WTC11 (cell line): ENCODE measurements around the gene DSG2. TPM values are rescaled to one million over a fixed set of nuclear protein-coding genes. Genes with fewer than 3 reads are reported as not detected.

ENCODE experiments used
- ATAC-seq: fragments of 200-7000 bp; cut with Tn5 transposase; 2 replicates; pipeline ENCODE4 v1.10.0; 2021; ENCODE audit warnings: mild to moderate bottlenecking, moderate library complexity
- Bru-seq: library from RNA; stranded (reverse); fragments of 400-500 nt; gene quantifications from one replicate; lab custom pipeline; 2021; lab: Mats Ljungman, UMichigan
- CTCF ChIA-PET: fragments of 300-600 bp; sonication (Branson Sonifier 250); formaldehyde crosslinking; loops from one replicate; lab custom pipeline; 2021; ENCODE audit warnings: antibody characterized with exemption; lab: Charles Lee
- POLR2A ChIA-PET: fragments of 350-600 bp; sonication (Branson Sonifier 250); formaldehyde crosslinking; loops from one replicate; lab custom pipeline; 2021; ENCODE audit warnings: antibody characterized with exemption; lab: Charles Lee
- DNase-seq: peaks from one replicate; pipeline ENCODE4 v3.0.0; 2021; ENCODE audit warnings: low spot score
- H3K27ac Mint-ChIP-seq: 2 replicates; pipeline ENCODE4 v1.8.0; 2021; ENCODE audit warnings: mixed read lengths
- H3K27me3 Mint-ChIP-seq: 2 replicates; pipeline ENCODE4 v1.8.0; 2021; ENCODE audit warnings: low read depth, mild to moderate bottlenecking, moderate library complexity, mixed read lengths
- H3K36me3 Mint-ChIP-seq: 2 replicates; pipeline ENCODE4 v1.8.0; 2021; ENCODE audit warnings: mixed read lengths
- H3K4me1 Mint-ChIP-seq: 2 replicates; pipeline ENCODE4 v1.8.0; 2022; ENCODE audit warnings: mixed read lengths
- H3K4me3 Mint-ChIP-seq: 2 replicates; pipeline ENCODE4 v1.8.0; 2021; ENCODE audit warnings: mild to moderate bottlenecking, moderate library complexity, mixed read lengths
- H3K9me3 Mint-ChIP-seq: 2 replicates; pipeline ENCODE4 v1.8.0; 2021; ENCODE audit warnings: mixed read lengths
- ELF4 ChIP-seq: sonication (generic); formaldehyde crosslinking; IDR thresholded peaks from 2 replicates; pipeline ENCODE4 v1.8.1; 2022; ENCODE audit warnings: low read depth, mild to moderate bottlenecking, moderate library complexity, missing genetic modification reagents
- EMX1 ChIP-seq: fragments of 250-450 bp; sonication (Bioruptor Pico); IDR thresholded peaks from 2 replicates; pipeline ENCODE4 v1.8.0; 2021; ENCODE audit warnings: mild to moderate bottlenecking
- FOXJ3 ChIP-seq: sonication (generic); formaldehyde crosslinking; IDR thresholded peaks from 2 replicates; pipeline ENCODE4 v1.9.0; 2021; ENCODE audit warnings: missing genetic modification reagents, mild to moderate bottlenecking, borderline replicate concordance
- HMGA2 ChIP-seq: fragments of 250-450 bp; sonication (Bioruptor Pico); IDR thresholded peaks from 2 replicates; pipeline ENCODE4 v1.4.0; 2021; ENCODE audit warnings: mild to moderate bottlenecking, moderate library complexity
- JUN ChIP-seq: sonication (generic); formaldehyde crosslinking; IDR thresholded peaks from 2 replicates; pipeline ENCODE4 v1.8.0; 2023; ENCODE audit warnings: mild to moderate bottlenecking, missing genetic modification reagents
- MYBL2 ChIP-seq: sonication (generic); formaldehyde crosslinking; IDR thresholded peaks from 2 replicates; pipeline ENCODE4 v1.8.1; 2023; ENCODE audit warnings: mild to moderate bottlenecking, moderate library complexity, missing genetic modification reagents
- NFATC4 ChIP-seq: fragments of 250-450 bp; sonication (Bioruptor Pico); IDR thresholded peaks from 2 replicates; pipeline ENCODE4 v1.9.0; 2021; ENCODE audit warnings: mild to moderate bottlenecking
- NR3C1 ChIP-seq: sonication (generic); formaldehyde crosslinking; conservative IDR thresholded peaks from 2 replicates; pipeline ENCODE4 v1.8.1; 2023; ENCODE audit warnings: low read depth, mild to moderate bottlenecking, missing genetic modification reagents
- OVOL2 ChIP-seq: fragments of 250-450 bp; sonication (Bioruptor Pico); IDR thresholded peaks from 2 replicates; pipeline ENCODE4 v1.9.0; 2021; ENCODE audit warnings: mild to moderate bottlenecking, borderline replicate concordance
- RELA ChIP-seq: sonication (generic); formaldehyde crosslinking; IDR thresholded peaks from 2 replicates; pipeline ENCODE4 v1.8.1; 2022; ENCODE audit warnings: missing genetic modification reagents, mild to moderate bottlenecking, borderline replicate concordance
- SP1 ChIP-seq: sonication (generic); formaldehyde crosslinking; conservative IDR thresholded peaks from 2 replicates; pipeline ENCODE4 v1.8.1; 2022; ENCODE audit warnings: missing genetic modification reagents
- TP53 ChIP-seq: sonication (generic); formaldehyde crosslinking; IDR thresholded peaks from 2 replicates; pipeline ENCODE4 v1.8.1; 2023; ENCODE audit warnings: mild to moderate bottlenecking, missing genetic modification reagents
- ZBTB21 ChIP-seq: sonication (generic); formaldehyde crosslinking; IDR thresholded peaks from 2 replicates; pipeline ENCODE4 v1.8.1; 2023; ENCODE audit warnings: mild to moderate bottlenecking, missing genetic modification reagents, borderline replicate concordance
- ZNF138 ChIP-seq: sonication (generic); formaldehyde crosslinking; conservative IDR thresholded peaks from 2 replicates; pipeline ENCODE4 v1.8.1; 2022; ENCODE audit warnings: mild to moderate bottlenecking, moderate library complexity, missing genetic modification reagents
- ZNF232 ChIP-seq: sonication (generic); formaldehyde crosslinking; IDR thresholded peaks from 2 replicates; pipeline ENCODE4 v1.8.0; 2022; ENCODE audit warnings: mild to moderate bottlenecking, missing genetic modification reagents
- ZNF263 ChIP-seq: sonication (generic); formaldehyde crosslinking; IDR thresholded peaks from 2 replicates; pipeline ENCODE4 v1.8.1; 2022; ENCODE audit warnings: low read depth, mild to moderate bottlenecking, moderate library complexity, missing genetic modification reagents
- ZNF416 ChIP-seq: fragments of 250-450 bp; sonication (Bioruptor Pico); IDR thresholded peaks from 2 replicates; pipeline ENCODE4 v1.9.0; 2021; ENCODE audit warnings: mild to moderate bottlenecking, inconsistent platforms
- ZNF423 ChIP-seq: fragments of 250-450 bp; sonication (Bioruptor Pico); IDR thresholded peaks from 2 replicates; pipeline ENCODE4 v2.1.2; 2022; ENCODE audit warnings: mild to moderate bottlenecking, moderate library complexity
- long read RNA-seq, 3 experiments: library from RNA in 1 of 3; library from capped mRNA in 1 of 3; library from polyadenylated mRNA in 1 of 3; unstranded in 2 of 3; stranded (forward) in 1 of 3; transcript quantifications; one replicate each; pipeline ENCODE4 v2.0.0, GENCODE V29; 2021
- total RNA-seq: library from RNA; stranded (reverse); gene quantifications from 3 replicates; pipeline ENCODE4 v1.2.3, GENCODE V29; 2021
- TF ChIP-seq, protein P1 (sequence below): fragments of 250-450 bp; sonication (Bioruptor Pico); IDR thresholded peaks from 2 replicates; pipeline ENCODE4 v1.9.0; 2021; ENCODE audit warnings: mild to moderate bottlenecking
- TF ChIP-seq, protein P2 (sequence below): fragments of 250-450 bp; sonication (Bioruptor Pico); IDR thresholded peaks from 2 replicates; pipeline ENCODE4 v1.8.0; 2021; ENCODE audit warnings: mild to moderate bottlenecking
- TF ChIP-seq, protein P3 (sequence below): sonication (generic); formaldehyde crosslinking; conservative IDR thresholded peaks from 2 replicates; pipeline ENCODE4 v1.8.1; 2023; ENCODE audit warnings: mild to moderate bottlenecking, low read depth, missing genetic modification reagents, moderate library complexity
- TF ChIP-seq, protein P4 (sequence below): sonication (generic); formaldehyde crosslinking; IDR thresholded peaks from 2 replicates; pipeline ENCODE4 v1.8.0; 2022; ENCODE audit warnings: mild to moderate bottlenecking, missing genetic modification reagents
- TF ChIP-seq, protein P5 (sequence below): sonication (generic); formaldehyde crosslinking; IDR thresholded peaks from 2 replicates; pipeline ENCODE4 v1.8.1; 2022; ENCODE audit warnings: mild to moderate bottlenecking, moderate library complexity, missing genetic modification reagents
- TF ChIP-seq, protein P6 (sequence below): sonication (generic); formaldehyde crosslinking; IDR thresholded peaks from 2 replicates; pipeline ENCODE4 v1.8.1; 2023; ENCODE audit warnings: mild to moderate bottlenecking, missing genetic modification reagents, moderate library complexity
- TF ChIP-seq, protein P7 (sequence below): sonication (generic); formaldehyde crosslinking; IDR thresholded peaks from 2 replicates; pipeline ENCODE4 v1.8.1; 2023; ENCODE audit warnings: mild to moderate bottlenecking, moderate library complexity, missing genetic modification reagents

DSG2 gene
- total RNA-seq (113 to 117 TPM (median 113 TPM) in 3 replicates), Bru-seq, nascent RNA (percentile 95 among the genes with signal in this experiment)
- long read RNA-seq, experiment 1, full-length matches to known transcripts: 341 of 555 reads
- long read RNA-seq, experiment 1, partial matches to known transcripts: 111 of 555 reads
- long read RNA-seq, experiment 1, other reads (novel, unspliced or antisense): 103 of 555 reads
- long read RNA-seq, experiment 2, full-length matches to known transcripts: 36 of 204 reads
- long read RNA-seq, experiment 2, partial matches to known transcripts: 44 of 204 reads
- long read RNA-seq, experiment 2, other reads (novel, unspliced or antisense): 124 of 204 reads
- long read RNA-seq, experiment 3, full-length matches to known transcripts: 1 of 19 reads
- long read RNA-seq, experiment 3, partial matches to known transcripts: 1 of 19 reads
- long read RNA-seq, experiment 3, other reads (novel, unspliced or antisense): 17 of 19 reads

DNA sequence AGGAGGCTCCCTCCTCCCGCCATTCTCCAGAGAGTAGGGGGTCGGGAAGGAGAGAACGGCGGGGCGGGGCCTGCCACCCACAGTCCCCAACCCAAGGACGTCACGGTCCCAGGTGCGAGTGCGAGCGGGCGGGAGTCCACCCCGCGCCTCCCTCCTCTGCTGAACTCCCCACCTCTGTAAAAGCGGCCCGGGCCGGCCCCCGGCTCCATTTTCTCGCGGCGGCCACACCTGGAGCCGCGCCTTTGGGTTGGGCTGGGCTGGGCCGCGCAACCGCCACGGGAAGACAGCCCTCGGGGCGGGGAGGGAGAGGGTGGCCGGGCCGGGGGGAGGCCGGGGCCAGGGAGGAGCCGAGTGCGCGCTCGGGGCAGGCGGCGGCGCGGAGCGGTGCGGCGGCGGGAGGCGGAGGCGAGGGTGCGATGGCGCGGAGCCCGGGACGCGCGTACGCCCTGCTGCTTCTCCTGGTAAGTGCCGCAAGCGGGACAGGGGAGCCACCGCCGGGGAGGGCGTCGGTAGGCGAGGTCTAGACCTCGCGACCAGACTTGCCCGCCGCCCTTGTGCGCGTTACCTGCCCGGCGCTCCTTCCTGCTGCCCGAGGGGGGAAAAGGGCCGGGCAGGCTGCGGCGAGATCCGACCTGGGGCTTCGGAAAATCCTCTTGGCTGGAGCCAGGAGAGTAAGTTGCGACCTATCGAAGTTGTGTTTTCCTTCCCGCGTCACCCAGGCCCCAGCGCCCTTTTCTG is at the start of gene DSG2:
Gene DSG2, plus strand, starts transcription at position 342 of the 738 bp plus-strand sequence. Its CDS starts 75 bp downstream, at position 417.
- Mint-ChIP-seq H3K9me3 (no peaks in the 10 kb centered on the region), H3K4me1 (peaks cover 35% of the 10 kb centered on the region), H3K4me3 (peak within 1 kb of the TSS; percentile 95), H3K27ac (peak within 1 kb of the TSS; percentile 96), H3K36me3 (no peaks in the 10 kb centered on the region), H3K27me3 (peaks cover 10% of the 10 kb centered on the region)
- DNase-seq (peak; percentile 90), ATAC-seq (peak; percentile 92)
- POLR2A ChIA-PET: interaction anchor here (0.9 to 1.0 kb wide), 3 partner anchors 10 to 397 kb away, joined by 3 to 5 read pairs (median 3); no protein-coding TSS in a partner anchor
- CTCF ChIA-PET: interaction anchor here (1.0 to 1.6 kb wide), 2 partner anchors 15 to 479 kb away, joined by 4 read pairs; no protein-coding TSS in a partner anchor
- no peak for TF ChIP-seq TP53 (CRISPR knock-in tag)
- TF ChIP-seq ELF4: 0 out of 2 replicates have a peak, but pooled peaks have one; percentile 35
- TF ChIP-seq, protein P1, sequence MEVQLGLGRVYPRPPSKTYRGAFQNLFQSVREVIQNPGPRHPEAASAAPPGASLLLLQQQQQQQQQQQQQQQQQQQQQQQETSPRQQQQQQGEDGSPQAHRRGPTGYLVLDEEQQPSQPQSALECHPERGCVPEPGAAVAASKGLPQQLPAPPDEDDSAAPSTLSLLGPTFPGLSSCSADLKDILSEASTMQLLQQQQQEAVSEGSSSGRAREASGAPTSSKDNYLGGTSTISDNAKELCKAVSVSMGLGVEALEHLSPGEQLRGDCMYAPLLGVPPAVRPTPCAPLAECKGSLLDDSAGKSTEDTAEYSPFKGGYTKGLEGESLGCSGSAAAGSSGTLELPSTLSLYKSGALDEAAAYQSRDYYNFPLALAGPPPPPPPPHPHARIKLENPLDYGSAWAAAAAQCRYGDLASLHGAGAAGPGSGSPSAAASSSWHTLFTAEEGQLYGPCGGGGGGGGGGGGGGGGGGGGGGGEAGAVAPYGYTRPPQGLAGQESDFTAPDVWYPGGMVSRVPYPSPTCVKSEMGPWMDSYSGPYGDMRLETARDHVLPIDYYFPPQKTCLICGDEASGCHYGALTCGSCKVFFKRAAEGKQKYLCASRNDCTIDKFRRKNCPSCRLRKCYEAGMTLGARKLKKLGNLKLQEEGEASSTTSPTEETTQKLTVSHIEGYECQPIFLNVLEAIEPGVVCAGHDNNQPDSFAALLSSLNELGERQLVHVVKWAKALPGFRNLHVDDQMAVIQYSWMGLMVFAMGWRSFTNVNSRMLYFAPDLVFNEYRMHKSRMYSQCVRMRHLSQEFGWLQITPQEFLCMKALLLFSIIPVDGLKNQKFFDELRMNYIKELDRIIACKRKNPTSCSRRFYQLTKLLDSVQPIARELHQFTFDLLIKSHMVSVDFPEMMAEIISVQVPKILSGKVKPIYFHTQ: no peak
- no peak for TF ChIP-seq NR3C1 (CRISPR knock-in tag)
- TF ChIP-seq, protein P2, sequence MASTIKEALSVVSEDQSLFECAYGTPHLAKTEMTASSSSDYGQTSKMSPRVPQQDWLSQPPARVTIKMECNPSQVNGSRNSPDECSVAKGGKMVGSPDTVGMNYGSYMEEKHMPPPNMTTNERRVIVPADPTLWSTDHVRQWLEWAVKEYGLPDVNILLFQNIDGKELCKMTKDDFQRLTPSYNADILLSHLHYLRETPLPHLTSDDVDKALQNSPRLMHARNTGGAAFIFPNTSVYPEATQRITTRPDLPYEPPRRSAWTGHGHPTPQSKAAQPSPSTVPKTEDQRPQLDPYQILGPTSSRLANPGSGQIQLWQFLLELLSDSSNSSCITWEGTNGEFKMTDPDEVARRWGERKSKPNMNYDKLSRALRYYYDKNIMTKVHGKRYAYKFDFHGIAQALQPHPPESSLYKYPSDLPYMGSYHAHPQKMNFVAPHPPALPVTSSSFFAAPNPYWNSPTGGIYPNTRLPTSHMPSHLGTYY (CRISPR knock-in tag): no peak
- no peak for TF ChIP-seq ZNF138
- TF ChIP-seq ZBTB21 (CRISPR knock-in tag): no peak
- TF ChIP-seq ZNF232 (CRISPR knock-in tag): peak; percentile 72; the same call in 1 of the 2 replicates
- TF ChIP-seq EMX1: no peak
- TF ChIP-seq ZNF263 (CRISPR knock-in tag): peak; percentile 53; the same call in 1 of the 2 replicates
- no peak for TF ChIP-seq ZNF423
- TF ChIP-seq, protein P3, sequence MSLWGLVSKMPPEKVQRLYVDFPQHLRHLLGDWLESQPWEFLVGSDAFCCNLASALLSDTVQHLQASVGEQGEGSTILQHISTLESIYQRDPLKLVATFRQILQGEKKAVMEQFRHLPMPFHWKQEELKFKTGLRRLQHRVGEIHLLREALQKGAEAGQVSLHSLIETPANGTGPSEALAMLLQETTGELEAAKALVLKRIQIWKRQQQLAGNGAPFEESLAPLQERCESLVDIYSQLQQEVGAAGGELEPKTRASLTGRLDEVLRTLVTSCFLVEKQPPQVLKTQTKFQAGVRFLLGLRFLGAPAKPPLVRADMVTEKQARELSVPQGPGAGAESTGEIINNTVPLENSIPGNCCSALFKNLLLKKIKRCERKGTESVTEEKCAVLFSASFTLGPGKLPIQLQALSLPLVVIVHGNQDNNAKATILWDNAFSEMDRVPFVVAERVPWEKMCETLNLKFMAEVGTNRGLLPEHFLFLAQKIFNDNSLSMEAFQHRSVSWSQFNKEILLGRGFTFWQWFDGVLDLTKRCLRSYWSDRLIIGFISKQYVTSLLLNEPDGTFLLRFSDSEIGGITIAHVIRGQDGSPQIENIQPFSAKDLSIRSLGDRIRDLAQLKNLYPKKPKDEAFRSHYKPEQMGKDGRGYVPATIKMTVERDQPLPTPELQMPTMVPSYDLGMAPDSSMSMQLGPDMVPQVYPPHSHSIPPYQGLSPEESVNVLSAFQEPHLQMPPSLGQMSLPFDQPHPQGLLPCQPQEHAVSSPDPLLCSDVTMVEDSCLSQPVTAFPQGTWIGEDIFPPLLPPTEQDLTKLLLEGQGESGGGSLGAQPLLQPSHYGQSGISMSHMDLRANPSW (CRISPR knock-in tag): no peak
- no peak for TF ChIP-seq FOXJ3
- TF ChIP-seq, protein P4, sequence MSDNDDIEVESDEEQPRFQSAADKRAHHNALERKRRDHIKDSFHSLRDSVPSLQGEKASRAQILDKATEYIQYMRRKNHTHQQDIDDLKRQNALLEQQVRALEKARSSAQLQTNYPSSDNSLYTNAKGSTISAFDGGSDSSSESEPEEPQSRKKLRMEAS: peak; percentile 70; the same call in 1 of the 2 replicates
- TF ChIP-seq ZNF416: 0 out of 2 replicates have a peak, but pooled peaks have one; percentile 15
- TF ChIP-seq SP1 (CRISPR knock-in tag): peak; percentile 60; the same call in 1 of the 2 replicates
- TF ChIP-seq JUN (CRISPR knock-in tag): no peak
- TF ChIP-seq NFATC4: no peak
- TF ChIP-seq, protein P5, sequence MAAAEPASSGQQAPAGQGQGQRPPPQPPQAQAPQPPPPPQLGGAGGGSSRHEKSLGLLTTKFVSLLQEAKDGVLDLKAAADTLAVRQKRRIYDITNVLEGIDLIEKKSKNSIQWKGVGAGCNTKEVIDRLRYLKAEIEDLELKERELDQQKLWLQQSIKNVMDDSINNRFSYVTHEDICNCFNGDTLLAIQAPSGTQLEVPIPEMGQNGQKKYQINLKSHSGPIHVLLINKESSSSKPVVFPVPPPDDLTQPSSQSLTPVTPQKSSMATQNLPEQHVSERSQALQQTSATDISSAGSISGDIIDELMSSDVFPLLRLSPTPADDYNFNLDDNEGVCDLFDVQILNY (CRISPR knock-in tag): peak; percentile 57; the same call in 1 of the 2 replicates
- TF ChIP-seq, protein P6, sequence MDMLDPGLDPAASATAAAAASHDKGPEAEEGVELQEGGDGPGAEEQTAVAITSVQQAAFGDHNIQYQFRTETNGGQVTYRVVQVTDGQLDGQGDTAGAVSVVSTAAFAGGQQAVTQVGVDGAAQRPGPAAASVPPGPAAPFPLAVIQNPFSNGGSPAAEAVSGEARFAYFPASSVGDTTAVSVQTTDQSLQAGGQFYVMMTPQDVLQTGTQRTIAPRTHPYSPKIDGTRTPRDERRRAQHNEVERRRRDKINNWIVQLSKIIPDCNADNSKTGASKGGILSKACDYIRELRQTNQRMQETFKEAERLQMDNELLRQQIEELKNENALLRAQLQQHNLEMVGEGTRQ (CRISPR knock-in tag): no peak
- TF ChIP-seq RELA (CRISPR knock-in tag): no peak
- TF ChIP-seq HMGA2 (CRISPR knock-in tag): no peak
- TF ChIP-seq, protein P7, sequence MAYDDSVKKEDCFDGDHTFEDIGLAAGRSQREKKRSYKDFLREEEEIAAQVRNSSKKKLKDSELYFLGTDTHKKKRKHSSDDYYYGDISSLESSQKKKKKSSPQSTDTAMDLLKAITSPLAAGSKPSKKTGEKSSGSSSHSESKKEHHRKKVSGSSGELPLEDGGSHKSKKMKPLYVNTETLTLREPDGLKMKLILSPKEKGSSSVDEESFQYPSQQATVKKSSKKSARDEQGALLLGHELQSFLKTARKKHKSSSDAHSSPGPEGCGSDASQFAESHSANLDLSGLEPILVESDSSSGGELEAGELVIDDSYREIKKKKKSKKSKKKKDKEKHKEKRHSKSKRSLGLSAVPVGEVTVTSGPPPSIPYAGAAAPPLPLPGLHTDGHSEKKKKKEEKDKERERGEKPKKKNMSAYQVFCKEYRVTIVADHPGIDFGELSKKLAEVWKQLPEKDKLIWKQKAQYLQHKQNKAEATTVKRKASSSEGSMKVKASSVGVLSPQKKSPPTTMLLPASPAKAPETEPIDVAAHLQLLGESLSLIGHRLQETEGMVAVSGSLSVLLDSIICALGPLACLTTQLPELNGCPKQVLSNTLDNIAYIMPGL (CRISPR knock-in tag): peak; percentile 79
- TF ChIP-seq MYBL2 (CRISPR knock-in tag): 0 out of 2 replicates have a peak, but pooled peaks have one; percentile 9
- no peak for TF ChIP-seq OVOL2 (CRISPR knock-in tag)
